BLaER1 (cell line): ENCODE results near the gene OR4C6.

Experiments
- H3K27ac ChIP-seq: shearing (Covaris generic); formaldehyde crosslinking; 2 replicates; pipeline ENCODE4 v1.8.1; 2022
- H3K27me3 ChIP-seq: shearing (Covaris generic); formaldehyde crosslinking; 2 replicates; pipeline ENCODE4 v1.8.1; 2022
- H3K36me3 ChIP-seq: shearing (Covaris generic); formaldehyde crosslinking; 2 replicates; pipeline ENCODE4 v1.8.1; 2022
- H3K4me1 ChIP-seq: shearing (Covaris generic); formaldehyde crosslinking; 2 replicates; pipeline ENCODE4 v1.8.1; 2022
- H3K4me2 ChIP-seq: shearing (Covaris generic); formaldehyde crosslinking; 2 replicates; pipeline ENCODE4 v1.8.1; 2022
- H3K4me3 ChIP-seq: shearing (Covaris generic); formaldehyde crosslinking; 2 replicates; pipeline ENCODE4 v1.8.1; 2022
- H3K9ac ChIP-seq: shearing (Covaris generic); formaldehyde crosslinking; 2 replicates; pipeline ENCODE4 v1.8.1; 2022
- H3K9me3 ChIP-seq: shearing (Covaris generic); formaldehyde crosslinking; 2 replicates; pipeline ENCODE4 v1.8.1; 2022
- H4K20me1 ChIP-seq: shearing (Covaris generic); formaldehyde crosslinking; 2 replicates; pipeline ENCODE4 v1.8.1; 2022
- Cebpa-rat ChIP-seq: shearing (Covaris generic); IDR thresholded peaks from 2 replicates; pipeline ENCODE4 v1.8.1; 2022

The OR4C6 gene

GRCh38 chr11:55661901-55662300, at the start of gene OR4C6:
Gene OR4C6 (plus strand): TSS chr11:55662201. CDS start chr11:55665167, 2,966 bp downstream.
- H3K9me3 ChIP-seq = no peaks in the 10 kb centered on the region
- H3K27ac ChIP-seq = no peak within 1 kb of the TSS
- H3K9ac ChIP-seq = no peak within 1 kb of the TSS
- no peaks in the 10 kb centered on the region for H4K20me1 ChIP-seq
- no peaks in the 10 kb centered on the region for H3K27me3 ChIP-seq
- H3K4me3 ChIP-seq = no peak within 1 kb of the TSS
- H3K4me2 ChIP-seq = no peak within 1 kb of the TSS
- no peak for TF ChIP-seq Cebpa-rat
- no peaks in the 10 kb centered on the region for H3K36me3 ChIP-seq
- no peaks in the 10 kb centered on the region for H3K4me1 ChIP-seq

GRCh38 chr11:55624531-55624930, 37.5 kb upstream of the OR4C6 start:
- H4K20me1 ChIP-seq = no peaks in the 10 kb centered on the region
- H3K4me3 ChIP-seq = no peak overlapping the region
- H3K27me3 ChIP-seq = no peaks in the 10 kb centered on the region
- H3K9ac ChIP-seq = no peak overlapping the region
- peaks cover 5% of the 10 kb centered on the region; the same call in 1 of the 2 replicates for H3K9me3 ChIP-seq
- no peaks in the 10 kb centered on the region for H3K36me3 ChIP-seq
- no peaks in the 10 kb centered on the region for H3K4me1 ChIP-seq
- no peak overlapping the region for H3K4me2 ChIP-seq
- no peak overlapping the region for H3K27ac ChIP-seq
- TF ChIP-seq Cebpa-rat = no peak

- no peak for TF ChIP-seq Cebpa-rat
- no peak within 1 kb of the TSS for H3K27ac ChIP-seq
Observed at GRCh38 chr11:55634813-55635212, 27.2 kb upstream of the OR4C6 start, which contains the start of gene OR4P4. Gene OR4P4 (plus strand): TSS chr11:55635113.

GRCh38 chr11:55648027-55648426, 14.0 kb upstream of the OR4C6 start, which contains the start of gene OR4S2:
Gene OR4S2 (plus strand): TSS chr11:55648327. CDS start chr11:55650904, 2,577 bp downstream.
- H3K4me2 ChIP-seq = no peak within 1 kb of the TSS
- H3K9me3 ChIP-seq = no peaks in the 10 kb centered on the region
- H3K27me3 ChIP-seq = no peaks in the 10 kb centered on the region
- TF ChIP-seq Cebpa-rat = no peak
- H3K4me3 ChIP-seq = no peak within 1 kb of the TSS
- H4K20me1 ChIP-seq = no peaks in the 10 kb centered on the region
- H3K4me1 ChIP-seq = no peaks in the 10 kb centered on the region
- no peaks in the 10 kb centered on the region for H3K36me3 ChIP-seq
- H3K9ac ChIP-seq = no peak within 1 kb of the TSS
- no peak within 1 kb of the TSS for H3K27ac ChIP-seq

More at GRCh38 chr11:55634813-55635212, 27.2 kb upstream of the OR4C6 start, which contains the start of gene OR4P4:
- Histone ChIP-seq H4K20me1 (no peaks in the 10 kb centered on the region), H3K4me2 (no peak within 1 kb of the TSS), H3K36me3 (no peaks in the 10 kb centered on the region), H3K27me3 (no peaks in the 10 kb centered on the region), H3K4me1 (no peaks in the 10 kb centered on the region), H3K9me3 (no peaks in the 10 kb centered on the region), H3K4me3 (no peak within 1 kb of the TSS), H3K9ac (no peak within 1 kb of the TSS)

- no peak overlapping the region for H3K4me3 ChIP-seq
- no peak overlapping the region for H3K9ac ChIP-seq
- H3K27ac ChIP-seq = no peak overlapping the region
- H3K4me2 ChIP-seq = no peak overlapping the region
- no peaks in the 10 kb centered on the region for H3K27me3 ChIP-seq
- H4K20me1 ChIP-seq = no peaks in the 10 kb centered on the region
- H3K9me3 ChIP-seq = no peaks in the 10 kb centered on the region
- TF ChIP-seq Cebpa-rat = no peak
- H3K36me3 ChIP-seq = no peaks in the 10 kb centered on the region
- H3K4me1 ChIP-seq = no peaks in the 10 kb centered on the region
Observed at GRCh38 chr11:55652560-55652959, 9.4 kb upstream of the OR4C6 start.

GRCh38 chr11:55655096-55655495, 6.9 kb upstream of the OR4C6 start:
- Histone ChIP-seq H3K9ac (no peak overlapping the region), H3K27ac (no peak overlapping the region), H3K9me3 (no peaks in the 10 kb centered on the region), H3K36me3 (no peaks in the 10 kb centered on the region), H3K4me3 (no peak overlapping the region), H3K4me1 (no peaks in the 10 kb centered on the region), H4K20me1 (no peaks in the 10 kb centered on the region), H3K27me3 (no peaks in the 10 kb centered on the region), H3K4me2 (no peak overlapping the region)
- TF ChIP-seq Cebpa-rat = no peak

- no peaks in the 10 kb centered on the region for H3K36me3 ChIP-seq
- no peaks in the 10 kb centered on the region for H4K20me1 ChIP-seq
- H3K27me3 ChIP-seq = no peaks in the 10 kb centered on the region
- H3K27ac ChIP-seq = no peak overlapping the region
- no peak overlapping the region for H3K4me3 ChIP-seq
- H3K9me3 ChIP-seq = no peaks in the 10 kb centered on the region
- no peak overlapping the region for H3K9ac ChIP-seq
- H3K4me2 ChIP-seq = no peak overlapping the region
- no peaks in the 10 kb centered on the region for H3K4me1 ChIP-seq
- TF ChIP-seq Cebpa-rat = no peak
Observed at GRCh38 chr11:55658031-55658573, 3.9 kb upstream of the OR4C6 start.

- H3K9me3 ChIP-seq = no peaks in the 10 kb centered on the region
- no peaks in the 10 kb centered on the region for H3K27me3 ChIP-seq
- H3K36me3 ChIP-seq = no peaks in the 10 kb centered on the region
- H3K4me3 ChIP-seq = no peak overlapping the region
- no peaks in the 10 kb centered on the region for H4K20me1 ChIP-seq
- no peak overlapping the region for H3K9ac ChIP-seq
- TF ChIP-seq Cebpa-rat = no peak
- no peak overlapping the region for H3K27ac ChIP-seq
- no peaks in the 10 kb centered on the region for H3K4me1 ChIP-seq
- H3K4me2 ChIP-seq = no peak overlapping the region
Observed at GRCh38 chr11:55658608-55659007, 3.4 kb upstream of the OR4C6 start.

- Histone ChIP-seq H4K20me1 (no peaks in the 10 kb centered on the region), H3K4me1 (no peaks in the 10 kb centered on the region), H3K27ac (no peak overlapping the region), H3K9ac (no peak overlapping the region), H3K36me3 (no peaks in the 10 kb centered on the region), H3K27me3 (no peaks in the 10 kb centered on the region), H3K4me3 (no peak overlapping the region), H3K9me3 (no peaks in the 10 kb centered on the region), H3K4me2 (no peak overlapping the region)
- TF ChIP-seq Cebpa-rat = 0 out of 2 replicates have a peak, but pooled peaks have one; percentile 19
Observed at GRCh38 chr11:55669376-55669775, 7.4 kb downstream of the OR4C6 start.

- Histone ChIP-seq H3K4me1 (no peaks in the 10 kb centered on the region), H3K4me2 (no peak overlapping the region), H3K27me3 (no peaks in the 10 kb centered on the region), H3K27ac (no peak overlapping the region), H3K4me3 (no peak overlapping the region), H3K9me3 (no peaks in the 10 kb centered on the region), H3K36me3 (no peaks in the 10 kb centered on the region), H4K20me1 (no peaks in the 10 kb centered on the region), H3K9ac (no peak overlapping the region)
- TF ChIP-seq Cebpa-rat = no peak
Observed at GRCh38 chr11:55673860-55674259, 11.9 kb downstream of the OR4C6 start.

- Histone ChIP-seq H3K4me2 (no peak overlapping the region), H3K36me3 (no peaks in the 10 kb centered on the region), H3K9me3 (peaks cover 13% of the 10 kb centered on the region; the same call in 1 of the 2 replicates), H3K4me1 (no peaks in the 10 kb centered on the region), H4K20me1 (no peaks in the 10 kb centered on the region), H3K27me3 (no peaks in the 10 kb centered on the region), H3K9ac (no peak overlapping the region), H3K27ac (no peak overlapping the region), H3K4me3 (no peak overlapping the region)
- no peak for TF ChIP-seq Cebpa-rat
Observed at GRCh38 chr11:55697817-55698216, 35.8 kb downstream of the OR4C6 start.
